Spleen (tissue), 11 donors: Measurements from ENCODE around the gene TM9SF3. TPM values are rescaled to one million over a fixed set of nuclear protein-coding genes. Genes with fewer than 3 reads are reported as not detected.
A peak's percentile ranks its signal among the peaks of the same experiment; 100 is the strongest.

Experiments
- DNase-seq: peaks from one replicate; pipeline ENCODE4 v3.0.0-alpha.2; 2020
- H3K27ac ChIP-seq, 8 donors: fragments of 200-600 bp; sonication (generic) in 7 of 8; 1 replicate in 4 of 8; 2 replicates in 4 of 8; pipeline versions ENCODE4 v1.5.0 to v1.8.0; 2016 to 2021; ENCODE audit warnings: inconsistent platforms in 4 of 8, mild to moderate bottlenecking in 4 of 8, moderate library complexity in 1 of 8
- H3K27me3 ChIP-seq, 7 donors: fragments of 200-600 bp; sonication (generic) in 6 of 7; replicated peaks in 1 of 7; 1 replicate in 4 of 7; 2 replicates in 3 of 7; pipeline versions ENCODE4 v1.5.0 to v1.8.0; 2016 to 2021; ENCODE audit warnings: inconsistent platforms in 3 of 7, mild to moderate bottlenecking in 1 of 7
- H3K36me3 ChIP-seq, 6 donors: fragments of 200-600 bp; sonication (generic) in 5 of 6; 1 replicate in 4 of 6; 2 replicates in 2 of 6; pipeline versions ENCODE4 v1.5.0 to v1.8.0; 2016 to 2021; ENCODE audit warnings: inconsistent platforms in 2 of 6
- H3K4me1 ChIP-seq, 6 donors: fragments of 200-600 bp; sonication (generic) in 5 of 6; 1 replicate in 3 of 6; 2 replicates in 3 of 6; pipeline versions ENCODE4 v1.5.0 to v1.8.0; 2016 to 2021; ENCODE audit warnings: inconsistent platforms in 3 of 6
- H3K4me3 ChIP-seq, 8 donors: fragments of 200-600 bp; sonication (generic) in 7 of 8; 1 replicate in 4 of 8; 2 replicates in 4 of 8; pipeline versions ENCODE4 v1.5.0 to v1.8.0; 2016 to 2021; ENCODE audit warnings: inconsistent platforms in 4 of 8, mild to moderate bottlenecking in 4 of 8, moderate library complexity in 2 of 8
- H3K9me3 ChIP-seq, 8 donors: fragments of 200-600 bp; sonication (generic) in 7 of 8; 1 replicate in 4 of 8; 2 replicates in 4 of 8; pipeline versions ENCODE4 v1.5.0 to v1.8.0; 2016 to 2021; ENCODE audit warnings: inconsistent platforms in 4 of 8
- CTCF ChIP-seq, 11 experiments: fragments of 200-600 bp in 7 of 11; fragments of 450-650 bp in 4 of 11; sonication (generic) in 4 of 11; IDR thresholded peaks in 8 of 11; conservative IDR thresholded peaks in 3 of 11; 1 replicate in 7 of 11; 2 replicates in 4 of 11; pipeline versions ENCODE4 v1.4.0 to v1.8.0; 2016 to 2021; ENCODE audit warnings: antibody characterized with exemption in 11 of 11, inconsistent platforms in 4 of 11, mild to moderate bottlenecking in 1 of 11
- POLR2A ChIP-seq, 3 donors: fragments of 450-650 bp; IDR thresholded peaks; one replicate each; pipeline ENCODE4 v1.5.1; 2017; ENCODE audit warnings: antibody characterized with exemption in 3 of 3, mild to moderate bottlenecking in 1 of 3
- POLR2AphosphoS5 ChIP-seq, 3 donors: sonication (generic); formaldehyde crosslinking; IDR thresholded peaks; one replicate each; pipeline ENCODE4 v1.5.1; 2017; ENCODE audit warnings: antibody characterized with exemption in 3 of 3
- WGBS, 5 donors: extraction: QIAGEN DNeasy Blood & Tissue Kit in 3 of 5; methylation state at CpG; one replicate each; pipeline versions ENCODE4 v1.1.5 to v1.1.7; 2013 to 2018; 5-methylcytosine and 5-hydroxymethylcytosine counted together
- intact Hi-C: fragments of 100-400 bp; cut with DNase I; formaldehyde crosslinking; loops from one replicate; pipeline ENCODE4 v1.15.0; 2023; ENCODE audit warnings: low total_unique reads
- polyA plus RNA-seq, 3 donors: library from polyadenylated mRNA; stranded (reverse); fragments of 200-250 nt; gene quantifications; one replicate each; pipeline ENCODE4 v1.2.1, GENCODE V29; 2013
- total RNA-seq, 7 donors: library from RNA; depleted of rRNA in 3 of 7; stranded (reverse); fragments of >200 nt in 3 of 7; fragmentation: NEBNext Ultra II Directional in 4 of 7; extraction: Animal tissue kit (Norgen Biotek cat#: 25700) in 4 of 7; gene quantifications; one replicate each; pipeline versions ENCODE4 v1.1.0 to v1.2.1, GENCODE V29; 2016 to 2021
- donor health status: healthy with polysubstance abuse.
- donor health status: DM: no; HTN: no; CAD: no; lungs with moderate emphysema.
- donor health status: DM: no; HTN: no; CAD: no.
- donor health status: Bipolar disorder and iron deficiency.
- donor health status: healthy.
- donor health status: DM: no; HTN: no; CAD: no.
- donor health status: DM: yes; HTN: yes; CAD: no.

Gene TM9SF3
- total and polyA plus RNA-seq, 10 donors, result 13.2 to 107 (median 76.7) TPM

GRCh38 chr10:96619796-96620773, 33.3 kb upstream of the TM9SF3 start:
- no peaks in the 10 kb centered on the region for H3K27me3 ChIP-seq
- peaks cover 4 to 100% (median 93%) of the 10 kb centered on the region in 6 donors for H3K36me3 ChIP-seq
- no peak for DNase-seq
- TF ChIP-seq POLR2A (IDR thresholded peaks at IDR 0.05) (no peak), CTCF (IDR thresholded peaks at IDR 0.05 in 8 of 11, conservative IDR thresholded peaks at IDR 0.05 in 3 of 11) (no peak), POLR2AphosphoS5 (IDR thresholded peaks at IDR 0.05) (peak in 1 of 3 donors; percentile 5)
- H3K9me3 ChIP-seq, result no peaks in the 10 kb centered on the region
- no peak overlapping the region for H3K27ac ChIP-seq
- WGBS, 5 donors, result 79 to 89% (median 86%) methylated on average over 17 of the region's 17 CpGs
- H3K4me3 ChIP-seq, result no peak overlapping the region
- H3K4me1 ChIP-seq, result peaks cover 0 to 6% (median 2%) of the 10 kb centered on the region in 6 donors
- intact Hi-C loops, result no loop called here

GRCh38 chr10:96619120-96619519, 32.3 kb upstream of the TM9SF3 start:
- H3K4me1 ChIP-seq, result peaks cover 0 to 6% (median 2%) of the 10 kb centered on the region in 6 donors
- H3K9me3 ChIP-seq, result no peaks in the 10 kb centered on the region
- intact Hi-C loops, result no loop called here
- H3K27ac ChIP-seq, result peak overlapping the region in 1 of 8 donors; percentile 4
- WGBS, 5 donors, result 89 to 92% (median 91%) methylated on average over 11 of the region's 11 CpGs
- TF ChIP-seq POLR2AphosphoS5 (IDR thresholded peaks at IDR 0.05) (no peak), CTCF (IDR thresholded peaks at IDR 0.05 in 8 of 11, conservative IDR thresholded peaks at IDR 0.05 in 3 of 11) (no peak), POLR2A (IDR thresholded peaks at IDR 0.05) (no peak)
- DNase-seq, result no peak
- H3K4me3 ChIP-seq, result no peak overlapping the region
- peaks cover 0 to 100% (median 94%) of the 10 kb centered on the region in 6 donors for H3K36me3 ChIP-seq
- no peaks in the 10 kb centered on the region for H3K27me3 ChIP-seq

- TF ChIP-seq POLR2A (IDR thresholded peaks at IDR 0.05), result no peak
- TF ChIP-seq CTCF (IDR thresholded peaks at IDR 0.05 in 8 of 11, conservative IDR thresholded peaks at IDR 0.05 in 3 of 11), result no peak
- no peak for TF ChIP-seq POLR2AphosphoS5 (IDR thresholded peaks at IDR 0.05)
- no peaks in the 10 kb centered on the region for H3K9me3 ChIP-seq
- DNase-seq, result no peak
- H3K27me3 ChIP-seq, result no peaks in the 10 kb centered on the region
- intact Hi-C loops, result no loop called here
- peaks cover 0 to 100% (median 95%) of the 10 kb centered on the region in 6 donors for H3K36me3 ChIP-seq
- H3K27ac ChIP-seq, result peak overlapping the region in 2 of 8 donors; percentile 4 to 22
- WGBS, 5 donors, result 52 to 84% (median 65%) methylated on average over 1 to 2 of the region's 2 CpGs
- peaks cover 0 to 6% (median 2%) of the 10 kb centered on the region in 6 donors for H3K4me1 ChIP-seq
- H3K4me3 ChIP-seq, result no peak overlapping the region
Measured at GRCh38 chr10:96618653-96619052, 31.8 kb upstream of the TM9SF3 start.

GRCh38 chr10:96616961-96617360, 30.1 kb upstream of the TM9SF3 start:
- WGBS, 5 donors, result 74 to 91% (median 83%) methylated on average over 4 of the region's 4 CpGs
- no peak overlapping the region for H3K27ac ChIP-seq
- no peak for DNase-seq
- H3K4me1 ChIP-seq, result peaks cover 0 to 6% (median 2%) of the 10 kb centered on the region in 6 donors
- H3K9me3 ChIP-seq, result no peaks in the 10 kb centered on the region
- intact Hi-C loops, result no loop called here
- no peak for TF ChIP-seq POLR2AphosphoS5 (IDR thresholded peaks at IDR 0.05)
- TF ChIP-seq POLR2A (IDR thresholded peaks at IDR 0.05), result no peak
- TF ChIP-seq CTCF (IDR thresholded peaks at IDR 0.05 in 8 of 11, conservative IDR thresholded peaks at IDR 0.05 in 3 of 11), result no peak
- H3K4me3 ChIP-seq, result no peak overlapping the region
- H3K36me3 ChIP-seq, result peaks cover 0 to 100% (median 91%) of the 10 kb centered on the region in 6 donors
- no peaks in the 10 kb centered on the region for H3K27me3 ChIP-seq
